T47D (cell line): ENCODE data around the gene SH3GLB2.

ENCODE experiments used
- DNase-seq, 2 experiments: peaks; one replicate each; pipeline versions ENCODE4 v3.0.0 to v3.0.0-alpha.2; 2011 to 2012; ENCODE audit warnings: low read depth in 1 of 2, low spot score in 1 of 2
- JUND ChIP-seq: IDR thresholded peaks from 2 replicates; pipeline ENCODE4 v1.6.1; 2012; ENCODE audit warnings: low read depth
- in situ Hi-C: cut with HindIII; loops from 2 replicates; pipeline ENCODE4 v1.10.0; 2016; ENCODE audit warnings: low sequenced_read_pairs, low pct_unique_long_range_greater_than_20kb

SH3GLB2 gene

GRCh38 chr9:129028192-129028966 lies at the start of gene SH3GLB2:
SH3GLB2 (minus strand) TSS chr9:129028331; CDS start chr9:129028154, 177 bp downstream.
- in situ Hi-C loops, result no loop called here
- TF ChIP-seq JUND, result no peak
- peak; percentile 93 to 95 for DNase-seq

- in situ Hi-C loops, result no loop called here
- no peak for DNase-seq
- no peak for TF ChIP-seq JUND
Observed at GRCh38 chr9:129077236-129077635, 49.1 kb upstream of the SH3GLB2 start.

GRCh38 chr9:129076640-129077037 lies 48.5 kb upstream of the SH3GLB2 start:
- no peak for DNase-seq
- no peak for TF ChIP-seq JUND
- in situ Hi-C loops, result no loop called here

- in situ Hi-C loops, result no loop called here
- no peak for DNase-seq
- no peak for TF ChIP-seq JUND
Observed at GRCh38 chr9:129075996-129076639, 48.0 kb upstream of the SH3GLB2 start.

GRCh38 chr9:129074106-129074505 lies 46.0 kb upstream of the SH3GLB2 start:
- TF ChIP-seq JUND, result no peak
- DNase-seq, result no peak
- in situ Hi-C loops, result no loop called here

GRCh38 chr9:129073404-129073803 lies 45.3 kb upstream of the SH3GLB2 start:
- TF ChIP-seq JUND, result no peak
- in situ Hi-C loops, result no loop called here

GRCh38 chr9:129072171-129072570 lies 44.0 kb upstream of the SH3GLB2 start:
- DNase-seq, result no peak
- in situ Hi-C loops, result no loop called here
- no peak for TF ChIP-seq JUND

More at GRCh38 chr9:129073404-129073803, 45.3 kb upstream of the SH3GLB2 start:
- DNase-seq, result no peak

- TF ChIP-seq JUND, result no peak
- DNase-seq, result peak in 1 of 2 experiments; percentile 34
- in situ Hi-C loops, result no loop called here
Observed at GRCh38 chr9:129071526-129072126, 43.5 kb upstream of the SH3GLB2 start.

- no peak for DNase-seq
- TF ChIP-seq JUND, result no peak
- in situ Hi-C loops, result no loop called here
Observed at GRCh38 chr9:129070696-129071525, 42.8 kb upstream of the SH3GLB2 start.

GRCh38 chr9:129069862-129070641 lies 41.9 kb upstream of the SH3GLB2 start:
- no peak for DNase-seq
- no peak for TF ChIP-seq JUND
- in situ Hi-C loops, result no loop called here

- no peak for DNase-seq
- in situ Hi-C loops, result no loop called here
- TF ChIP-seq JUND, result no peak
Observed at GRCh38 chr9:129068990-129069861, 41.1 kb upstream of the SH3GLB2 start.
